Measurements from ENCODE around the gene ANXA8. TPM values are rescaled to one million over a fixed set of nuclear protein-coding genes. Genes with fewer than 3 reads are reported as not detected.
A peak's percentile ranks its signal among the peaks of the same experiment; 100 is the strongest.

Gene ANXA8
- total RNA-seq, 1 experiment from 2014 or later, result 0.54 TPM

GRCh38 chr10:47449102-47449978, 34.6 kb downstream of the ANXA8 start:
- DNase-seq (ENCODE audit: low read depth), result peak; percentile 13

GRCh38 chr10:47447705-47448104, 36.2 kb downstream of the ANXA8 start:
- DNase-seq (ENCODE audit: low read depth), result no peak

- DNase-seq (ENCODE audit: low read depth), result no peak
These were observed 36.7 kb downstream of the ANXA8 start for GRCh38 chr10:47447209-47447608.

GRCh38 chr10:47445720-47446119, 38.2 kb downstream of the ANXA8 start:
- no peak for DNase-seq (ENCODE audit: low read depth)

GRCh38 chr10:47444047-47444446, 39.9 kb downstream of the ANXA8 start:
- DNase-seq (ENCODE audit: low read depth), result no peak

- DNase-seq (ENCODE audit: low read depth), result no peak
These were observed 40.8 kb downstream of the ANXA8 start for GRCh38 chr10:47443145-47443544.

- no peak for DNase-seq (ENCODE audit: low read depth)
These were observed 41.6 kb downstream of the ANXA8 start for GRCh38 chr10:47442351-47442750.

GRCh38 chr10:47441938-47442337, 42.0 kb downstream of the ANXA8 start:
- DNase-seq (ENCODE audit: low read depth), result no peak

- no peak for DNase-seq (ENCODE audit: low read depth)
These were observed 43.7 kb downstream of the ANXA8 start for GRCh38 chr10:47440207-47440606.

- peak; percentile 50 for DNase-seq (ENCODE audit: low read depth)
These were observed 44.9 kb downstream of the ANXA8 start for GRCh38 chr10:47438857-47439474.

GRCh38 chr10:47435081-47435480, 48.8 kb downstream of the ANXA8 start:
- no peak for DNase-seq (ENCODE audit: low read depth)

- DNase-seq (ENCODE audit: low read depth), result no peak
These were observed 58.0 kb downstream of the ANXA8 start for GRCh38 chr10:47425813-47426419.

- DNase-seq (ENCODE audit: low read depth), result no peak
These were observed 59.7 kb downstream of the ANXA8 start for GRCh38 chr10:47424231-47424630.

GRCh38 chr10:47423476-47423875, 60.4 kb downstream of the ANXA8 start:
- peak; percentile 33 for DNase-seq (ENCODE audit: low read depth)

GRCh38 chr10:47421057-47421952, 62.6 kb downstream of the ANXA8 start:
- DNase-seq (ENCODE audit: low read depth), result peak; percentile 96

GRCh38 chr10:47420305-47421056, 63.4 kb downstream of the ANXA8 start:
- DNase-seq (ENCODE audit: low read depth), result no peak

- no peak for DNase-seq (ENCODE audit: low read depth)
These were observed 64.5 kb downstream of the ANXA8 start for GRCh38 chr10:47419421-47419820.

GRCh38 chr10:47418966-47419365, 64.9 kb downstream of the ANXA8 start:
- DNase-seq (ENCODE audit: low read depth), result no peak

GRCh38 chr10:47418321-47418720, 65.6 kb downstream of the ANXA8 start:
- DNase-seq (ENCODE audit: low read depth), result no peak
